GM12878 (cell line): ENCODE measurements around the gene TACSTD2. TPM values are rescaled to one million over a fixed set of nuclear protein-coding genes. Genes with fewer than 3 reads are reported as not detected.

ENCODE experiments used
- ATAC-seq: fragments of 200-7000 bp; cut with Tn5 transposase; 3 replicates; pipeline ENCODE4 v1.9.1; 2020; ENCODE audit warnings: mild to moderate bottlenecking, moderate library complexity
- BruUV-seq: library from RNA; stranded (reverse); fragments of 400-500 nt; replicated peaks from 2 replicates; lab custom pipeline; 2021; lab: Mats Ljungman, UMichigan
- CTCF ChIA-PET: fragments of 300-600 bp; sonication (Branson Sonifier 250); formaldehyde crosslinking; extraction: SDS; loops from one replicate; lab custom pipeline; 2021; ENCODE audit warnings: inconsistent platforms; lab: Yijun Ruan, JAX
- POLR2A ChIA-PET: fragments of 350-600 bp; formaldehyde crosslinking; extraction: SDS; loops from one replicate; lab custom pipeline; 2021; ENCODE audit warnings: inconsistent platforms; lab: Charles Lee
- RAD21 ChIA-PET: fragments of 300-600 bp; sonication (Branson Sonifier 250); formaldehyde crosslinking; loops from one replicate; lab custom pipeline; 2023; ENCODE audit warnings: antibody characterized with exemption; ENCODE audit not compliant: unreplicated experiment; lab: Charles Lee
- SMC1A ChIA-PET: fragments of 300-600 bp; sonication (Branson Sonifier 250); formaldehyde crosslinking; loops from one replicate; lab custom pipeline; 2023; ENCODE audit not compliant: unreplicated experiment, uncharacterized antibody; lab: Charles Lee
- DNase-seq: peaks from one replicate; pipeline ENCODE4 v3.0.0-alpha.2; 2011; ENCODE audit warnings: low read depth, low spot score
- FAIRE-seq: peaks from 3 replicates; lab custom pipeline; 2011; peaks lifted over from hg19 to GRCh38; lab: Jason Lieb, UNC
- H2AFZ ChIP-seq: 2 replicates; pipeline ENCODE4 v1.6.0; 2011; ENCODE audit warnings: low read depth, low read length, control low read depth; ENCODE audit not compliant: control insufficient read depth
- H3K27ac ChIP-seq: 2 replicates; pipeline ENCODE4 v1.5.1; 2011; ENCODE audit warnings: control low read depth; ENCODE audit not compliant: control insufficient read depth, insufficient read depth
- H3K27me3 ChIP-seq, 2 experiments: replicated peaks in 1 of 2; 2 replicates each; pipeline versions ENCODE4 v1.6.0 to v1.6.1; 2011; ENCODE audit warnings: low read length in 1 of 2; ENCODE audit not compliant: control insufficient read depth in 2 of 2, insufficient read depth in 2 of 2
- H3K36me3 ChIP-seq, 2 experiments: 2 replicates each; pipeline ENCODE4 v1.5.1; 2011; ENCODE audit warnings: low read length in 1 of 2; ENCODE audit not compliant: control insufficient read depth in 2 of 2, insufficient read depth in 2 of 2
- H3K4me1 ChIP-seq: 2 replicates; pipeline ENCODE4 v1.6.1; 2011; ENCODE audit warnings: mild to moderate bottlenecking, low read length, moderate library complexity, mixed read lengths; ENCODE audit not compliant: control insufficient read depth, insufficient read depth
- H3K4me2 ChIP-seq: 2 replicates; pipeline ENCODE4 v1.6.0; 2011; ENCODE audit warnings: control low read depth; ENCODE audit not compliant: control insufficient read depth, insufficient read depth
- H3K4me3 ChIP-seq: fragments of 200-600 bp; sonication (generic); 2 replicates; pipeline ENCODE4 v1.5.1; 2016
- H3K79me2 ChIP-seq: 2 replicates; pipeline ENCODE4 v1.6.0; 2011; ENCODE audit warnings: low read length; ENCODE audit not compliant: control insufficient read depth, insufficient read depth
- H3K9ac ChIP-seq: 2 replicates; pipeline ENCODE4 v1.8.0; 2011; ENCODE audit warnings: low read length, control low read depth, mixed read lengths; ENCODE audit not compliant: control insufficient read depth, insufficient read depth
- H3K9me3 ChIP-seq: replicated peaks from 3 replicates; pipeline ENCODE4 v1.5.1; 2011; ENCODE audit warnings: mild to moderate bottlenecking, low read length; ENCODE audit not compliant: control insufficient read depth, insufficient read depth
- H4K20me1 ChIP-seq: 2 replicates; pipeline ENCODE4 v1.6.0; 2011; ENCODE audit not compliant: control insufficient read depth, insufficient read depth
- CBFB ChIP-seq: IDR thresholded peaks from 2 replicates; pipeline ENCODE4 v1.6.1; 2016; ENCODE audit warnings: antibody characterized with exemption, low read depth
- CHD2 ChIP-seq: IDR thresholded peaks from 2 replicates; pipeline ENCODE4 v1.6.1; 2011; ENCODE audit warnings: low read depth, low read length, improper control_type of control experiment, borderline replicate concordance
- EP300 ChIP-seq, 2 experiments: fragments of 150-350 bp in 1 of 2; IDR thresholded peaks; 2 replicates each; pipeline ENCODE4 v1.6.1; 2011 to 2012; ENCODE audit warnings: low read depth in 2 of 2, low read length in 2 of 2, borderline replicate concordance in 1 of 2, improper control_type of control experiment in 1 of 2, inconsistent platforms in 1 of 2; ENCODE audit not compliant: control insufficient read depth in 1 of 2
- KAT2A ChIP-seq: conservative IDR thresholded peaks from 2 replicates; pipeline ENCODE4 v1.6.1; 2011; ENCODE audit warnings: low read depth, low read length; ENCODE audit not compliant: control insufficient read depth
- KDM1A ChIP-seq: fragments of 200-600 bp; sonication (generic); IDR thresholded peaks from 2 replicates; pipeline ENCODE4 v1.6.1; 2016; ENCODE audit warnings: borderline replicate concordance
- NR2C2 ChIP-seq: IDR thresholded peaks from 2 replicates; pipeline ENCODE4 v1.6.1; 2011; ENCODE audit warnings: borderline replicate concordance, low read depth; ENCODE audit not compliant: control insufficient read depth, insufficient read length
- PAX5 ChIP-seq: IDR thresholded peaks from 2 replicates; pipeline ENCODE4 v1.6.1; 2011; ENCODE audit warnings: low read depth, low read length, borderline replicate concordance
- RCOR1 ChIP-seq: conservative IDR thresholded peaks from 2 replicates; pipeline ENCODE4 v1.6.1; 2012; ENCODE audit warnings: low read depth, low read length, improper control_type of control experiment
- RELA ChIP-seq: fragments of 450-650 bp; IDR thresholded peaks from 2 replicates; pipeline ENCODE4 v1.8.0; 2014; ENCODE audit warnings: borderline replicate concordance; ENCODE audit not compliant: partially characterized antibody
- RUNX3 ChIP-seq: IDR thresholded peaks from 2 replicates; pipeline ENCODE4 v1.6.1; 2012; ENCODE audit warnings: low read length, inconsistent platforms
- SMAD1 ChIP-seq: fragments of 450-650 bp; IDR thresholded peaks from 2 replicates; pipeline ENCODE4 v1.6.1; 2018; ENCODE audit warnings: mild to moderate bottlenecking, low read depth; ENCODE audit not compliant: partially characterized antibody
- SMAD5 ChIP-seq: IDR thresholded peaks from 2 replicates; pipeline ENCODE4 v1.6.1; 2016; ENCODE audit warnings: antibody characterized with exemption, low read depth
- SREBF2 ChIP-seq: IDR thresholded peaks from 2 replicates; pipeline ENCODE4 v1.6.1; 2012; ENCODE audit warnings: mild to moderate bottlenecking, low read length
- SUZ12 ChIP-seq: fragments of 200-600 bp; sonication (generic); IDR thresholded peaks from one replicate; pipeline ENCODE4 v1.6.1; 2018; ENCODE audit warnings: antibody characterized with exemption, mild to moderate bottlenecking; ENCODE audit not compliant: unreplicated experiment
- YBX1 ChIP-seq: fragments of 450-650 bp; IDR thresholded peaks from 2 replicates; pipeline ENCODE4 v1.6.1; 2016; ENCODE audit warnings: antibody characterized with exemption
- ZNF622 ChIP-seq: fragments of 450-650 bp; IDR thresholded peaks from 2 replicates; pipeline ENCODE4 v1.6.1; 2017; ENCODE audit warnings: mild to moderate bottlenecking, inconsistent platforms
- WGBS: methylation state at CpG from one replicate; pipeline ENCODE4 v1.1.6; 2016; ENCODE audit warnings: low lambda C conversion rate; ENCODE audit not compliant: insufficient replicate concordance, insufficient coverage; ENCODE audit errors: missing lambda C conversion rate; 5-methylcytosine and 5-hydroxymethylcytosine counted together
- in situ Hi-C: fragments of 300-500 bp; cut with MboI; formaldehyde crosslinking; loops from 9 replicates; pipeline ENCODE4 v1.14.3; 2018; ENCODE audit warnings: mixed read lengths
- intact Hi-C: fragments of 100-400 bp; cut with micrococcal nuclease; formaldehyde crosslinking; loops from one replicate; pipeline ENCODE4 v1.14.2; 2022; ENCODE audit not compliant: unreplicated experiment
- polyA plus RNA-seq, 11 experiments: library from polyadenylated mRNA; depleted of rRNA in 4 of 11; unstranded in 6 of 11; stranded (reverse) in 5 of 11; fragments of >200 nt; fragmentation: Nextera tagmentation in 4 of 11; fragmentation: Illumina TruSeq in 1 of 11; extraction: Ambion mirVana in 4 of 11; extraction: Trizol in 1 of 11; gene quantifications; 1 replicate in 1 of 11; 2 replicates in 10 of 11; pipeline versions ENCODE4 v1.2.1 to v1.2.3, GENCODE V29; 2011 to 2016; ENCODE audit warnings: inconsistent platforms in 2 of 11, missing spikeins in 2 of 11, low read depth in 1 of 11
- total RNA-seq, 4 experiments: library from RNA; depleted of rRNA in 3 of 4; stranded (reverse); fragments of >200 nt in 3 of 4; fragmentation: Illumina TruSeq in 1 of 4; extraction: Trizol in 1 of 4; gene quantifications; 2 replicates each; pipeline versions ENCODE4 v1.2.1 to v1.2.3, GENCODE V29; 2013 to 2021
- TF ChIP-seq, protein P1 (sequence below): fragments of 450-650 bp; IDR thresholded peaks from 2 replicates; pipeline ENCODE4 v1.6.1; 2016; ENCODE audit warnings: mild to moderate bottlenecking
- TF ChIP-seq, protein P2 (sequence below): fragments of 450-650 bp; IDR thresholded peaks from 2 replicates; pipeline ENCODE4 v1.6.1; 2014; ENCODE audit warnings: mild to moderate bottlenecking
- TF ChIP-seq, protein P3 (sequence below): fragments of 450-650 bp; IDR thresholded peaks from 2 replicates; pipeline ENCODE4 v1.6.1; 2017; ENCODE audit warnings: antibody characterized with exemption, mild to moderate bottlenecking, moderate library complexity

Gene TACSTD2
- total and polyA plus RNA-seq, 10 of the 15 experiments (the other 5 are each of a cell fraction or from before 2014, with no cell fraction given): 0.56 to 9.4 (median 3.7) TPM

DNA sequence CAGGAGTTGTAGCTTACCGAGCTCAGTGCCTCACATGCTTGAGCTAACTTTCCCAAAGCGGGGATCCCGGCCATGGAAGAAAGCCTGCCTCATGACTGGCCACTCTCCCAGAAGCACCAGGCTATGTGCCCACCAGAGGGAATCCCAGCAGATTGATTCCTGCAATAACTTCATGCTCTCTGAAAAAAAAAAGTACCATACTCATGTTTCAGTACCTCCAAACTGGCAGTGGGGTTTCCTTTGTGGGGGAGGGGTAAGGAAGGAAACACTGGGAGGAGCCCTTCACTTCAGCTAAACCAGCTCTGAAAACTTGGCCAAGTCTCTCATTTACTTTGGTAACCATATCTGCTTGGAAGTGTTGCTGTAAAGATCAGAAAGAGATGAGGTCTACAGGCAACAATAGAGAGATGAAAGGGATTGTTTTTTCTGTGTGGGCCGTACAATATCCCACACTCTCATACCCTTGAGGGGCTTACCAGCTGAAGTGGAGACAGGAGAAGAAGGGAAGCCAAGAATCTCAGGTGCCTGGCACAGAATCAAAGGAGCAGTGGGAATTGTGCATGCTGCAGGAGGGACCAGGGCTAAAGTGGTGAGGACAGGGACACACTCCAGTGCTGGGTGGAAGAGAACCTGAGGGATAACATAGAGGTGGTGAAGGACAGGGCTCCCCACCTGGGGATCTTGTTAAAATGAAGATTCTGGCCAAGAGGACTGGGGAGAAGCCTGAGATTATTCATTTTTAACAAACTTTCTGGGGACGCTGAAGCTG lies 42.4 kb upstream of the TACSTD2 start:
- DNase-seq: no peak
- no peak for ATAC-seq
- RAD21 ChIA-PET: no interaction called here
- no peaks in the 10 kb centered on the region for H3K79me2 ChIP-seq
- intact Hi-C loops (no loop called here), in situ Hi-C loops (no loop called here)
- H4K20me1 ChIP-seq: no peaks in the 10 kb centered on the region
- no peak for FAIRE-seq
- no peaks in the 10 kb centered on the region for H3K36me3 ChIP-seq
- H2AFZ ChIP-seq: no peak overlapping the region
- H3K27ac ChIP-seq: no peak overlapping the region
- CTCF ChIA-PET: interaction anchor here (1.0 to 1.3 kb wide), 2 partner anchors 33 to 104 kb away, joined by 3 to 7 read pairs; no protein-coding TSS in a partner anchor
- no peak overlapping the region for H3K9ac ChIP-seq
- WGBS: 41% methylated on average over 5 of the region's 5 CpGs
- H3K4me3 ChIP-seq: no peak overlapping the region
- SMC1A ChIA-PET: interaction anchor here (1.4 kb wide), 1 partner anchor 33 kb away, joined by 4 read pairs; no protein-coding TSS in a partner anchor
- no peaks in the 10 kb centered on the region for H3K4me1 ChIP-seq
- POLR2A ChIA-PET: no interaction called here
- H3K4me2 ChIP-seq: no peak overlapping the region
- no peaks in the 10 kb centered on the region for H3K27me3 ChIP-seq
- no TSS peak for BruUV-seq
- H3K9me3 ChIP-seq: no peaks in the 10 kb centered on the region
- TF ChIP-seq KAT2A (no peak), CHD2 (no peak), KDM1A (no peak), RUNX3 (no peak), YBX1 (no peak), SMAD5 (no peak), PAX5 (no peak), ZNF622 (no peak), NR2C2 (no peak), SUZ12 (no peak), RELA (no peak), CBFB (no peak), SREBF2 (no peak), RCOR1 (no peak), EP300 (IDR thresholded peaks at IDR 0.05; ENCODE audit: borderline replicate concordance in 1 of 2, control insufficient read depth in 1 of 2, low read depth in 2 of 2, low read length in 2 of 2) (no peak), SMAD1 (no peak)
- TF ChIP-seq, protein P1, sequence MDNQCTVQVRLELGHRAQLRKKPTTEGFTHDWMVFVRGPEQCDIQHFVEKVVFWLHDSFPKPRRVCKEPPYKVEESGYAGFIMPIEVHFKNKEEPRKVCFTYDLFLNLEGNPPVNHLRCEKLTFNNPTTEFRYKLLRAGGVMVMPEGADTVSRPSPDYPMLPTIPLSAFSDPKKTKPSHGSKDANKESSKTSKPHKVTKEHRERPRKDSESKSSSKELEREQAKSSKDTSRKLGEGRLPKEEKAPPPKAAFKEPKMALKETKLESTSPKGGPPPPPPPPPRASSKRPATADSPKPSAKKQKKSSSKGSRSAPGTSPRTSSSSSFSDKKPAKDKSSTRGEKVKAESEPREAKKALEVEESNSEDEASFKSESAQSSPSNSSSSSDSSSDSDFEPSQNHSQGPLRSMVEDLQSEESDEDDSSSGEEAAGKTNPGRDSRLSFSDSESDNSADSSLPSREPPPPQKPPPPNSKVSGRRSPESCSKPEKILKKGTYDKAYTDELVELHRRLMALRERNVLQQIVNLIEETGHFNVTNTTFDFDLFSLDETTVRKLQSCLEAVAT: no peak
- TF ChIP-seq, protein P2, sequence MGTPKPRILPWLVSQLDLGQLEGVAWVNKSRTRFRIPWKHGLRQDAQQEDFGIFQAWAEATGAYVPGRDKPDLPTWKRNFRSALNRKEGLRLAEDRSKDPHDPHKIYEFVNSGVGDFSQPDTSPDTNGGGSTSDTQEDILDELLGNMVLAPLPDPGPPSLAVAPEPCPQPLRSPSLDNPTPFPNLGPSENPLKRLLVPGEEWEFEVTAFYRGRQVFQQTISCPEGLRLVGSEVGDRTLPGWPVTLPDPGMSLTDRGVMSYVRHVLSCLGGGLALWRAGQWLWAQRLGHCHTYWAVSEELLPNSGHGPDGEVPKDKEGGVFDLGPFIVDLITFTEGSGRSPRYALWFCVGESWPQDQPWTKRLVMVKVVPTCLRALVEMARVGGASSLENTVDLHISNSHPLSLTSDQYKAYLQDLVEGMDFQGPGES: no peak
- TF ChIP-seq, protein P3, sequence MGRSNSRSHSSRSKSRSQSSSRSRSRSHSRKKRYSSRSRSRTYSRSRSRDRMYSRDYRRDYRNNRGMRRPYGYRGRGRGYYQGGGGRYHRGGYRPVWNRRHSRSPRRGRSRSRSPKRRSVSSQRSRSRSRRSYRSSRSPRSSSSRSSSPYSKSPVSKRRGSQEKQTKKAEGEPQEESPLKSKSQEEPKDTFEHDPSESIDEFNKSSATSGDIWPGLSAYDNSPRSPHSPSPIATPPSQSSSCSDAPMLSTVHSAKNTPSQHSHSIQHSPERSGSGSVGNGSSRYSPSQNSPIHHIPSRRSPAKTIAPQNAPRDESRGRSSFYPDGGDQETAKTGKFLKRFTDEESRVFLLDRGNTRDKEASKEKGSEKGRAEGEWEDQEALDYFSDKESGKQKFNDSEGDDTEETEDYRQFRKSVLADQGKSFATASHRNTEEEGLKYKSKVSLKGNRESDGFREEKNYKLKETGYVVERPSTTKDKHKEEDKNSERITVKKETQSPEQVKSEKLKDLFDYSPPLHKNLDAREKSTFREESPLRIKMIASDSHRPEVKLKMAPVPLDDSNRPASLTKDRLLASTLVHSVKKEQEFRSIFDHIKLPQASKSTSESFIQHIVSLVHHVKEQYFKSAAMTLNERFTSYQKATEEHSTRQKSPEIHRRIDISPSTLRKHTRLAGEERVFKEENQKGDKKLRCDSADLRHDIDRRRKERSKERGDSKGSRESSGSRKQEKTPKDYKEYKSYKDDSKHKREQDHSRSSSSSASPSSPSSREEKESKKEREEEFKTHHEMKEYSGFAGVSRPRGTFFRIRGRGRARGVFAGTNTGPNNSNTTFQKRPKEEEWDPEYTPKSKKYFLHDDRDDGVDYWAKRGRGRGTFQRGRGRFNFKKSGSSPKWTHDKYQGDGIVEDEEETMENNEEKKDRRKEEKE: no peak
